Body of pancreas (tissue), 4 donors: ENCODE measurements around the gene GET3.

Experiments
- POLR2A ChIP-seq, 3 donors: fragments of 450-650 bp; IDR thresholded peaks; one replicate each; pipeline ENCODE4 v1.6.1; 2016; ENCODE audit warnings: antibody characterized with exemption in 3 of 3, mild to moderate bottlenecking in 2 of 3
- TF ChIP-seq, protein P1 (sequence below), 7 experiments: fragments of 450-650 bp in 4 of 7; fragments of 200-600 bp in 3 of 7; sonication (generic) in 3 of 7; IDR thresholded peaks; one replicate each; pipeline ENCODE4 v1.5.1; 2016 to 2019; ENCODE audit warnings: antibody characterized with exemption in 7 of 7

DNA sequence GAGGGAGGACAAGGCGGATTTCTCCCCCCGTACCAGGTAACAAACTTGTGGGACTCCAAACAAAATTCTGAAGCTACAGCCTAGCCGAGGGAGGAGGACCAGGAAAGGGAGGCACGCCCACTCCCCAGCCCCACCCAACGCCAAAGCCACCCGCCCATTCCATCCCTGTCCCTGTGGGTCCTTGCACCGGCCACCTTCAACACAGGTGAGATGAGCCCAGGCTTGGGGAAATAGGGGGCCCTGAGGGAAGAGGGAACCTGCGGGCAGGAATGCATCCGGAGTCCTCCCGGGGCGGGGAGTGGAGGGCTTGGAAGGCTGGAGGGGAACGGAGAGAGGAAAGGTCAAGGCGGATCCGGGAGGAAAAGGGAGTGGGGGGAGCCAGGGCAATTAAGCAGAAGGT lies 14.3 kb downstream of the GET3 start, which contains the start of gene BEST2:
- TF ChIP-seq, protein P1, sequence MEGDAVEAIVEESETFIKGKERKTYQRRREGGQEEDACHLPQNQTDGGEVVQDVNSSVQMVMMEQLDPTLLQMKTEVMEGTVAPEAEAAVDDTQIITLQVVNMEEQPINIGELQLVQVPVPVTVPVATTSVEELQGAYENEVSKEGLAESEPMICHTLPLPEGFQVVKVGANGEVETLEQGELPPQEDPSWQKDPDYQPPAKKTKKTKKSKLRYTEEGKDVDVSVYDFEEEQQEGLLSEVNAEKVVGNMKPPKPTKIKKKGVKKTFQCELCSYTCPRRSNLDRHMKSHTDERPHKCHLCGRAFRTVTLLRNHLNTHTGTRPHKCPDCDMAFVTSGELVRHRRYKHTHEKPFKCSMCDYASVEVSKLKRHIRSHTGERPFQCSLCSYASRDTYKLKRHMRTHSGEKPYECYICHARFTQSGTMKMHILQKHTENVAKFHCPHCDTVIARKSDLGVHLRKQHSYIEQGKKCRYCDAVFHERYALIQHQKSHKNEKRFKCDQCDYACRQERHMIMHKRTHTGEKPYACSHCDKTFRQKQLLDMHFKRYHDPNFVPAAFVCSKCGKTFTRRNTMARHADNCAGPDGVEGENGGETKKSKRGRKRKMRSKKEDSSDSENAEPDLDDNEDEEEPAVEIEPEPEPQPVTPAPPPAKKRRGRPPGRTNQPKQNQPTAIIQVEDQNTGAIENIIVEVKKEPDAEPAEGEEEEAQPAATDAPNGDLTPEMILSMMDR (IDR thresholded peaks at IDR 0.05) = no peak
- TF ChIP-seq POLR2A (IDR thresholded peaks at IDR 0.05) = no peak
